ENCODE data around the gene EXOSC1. TPM values are rescaled to one million over a fixed set of nuclear protein-coding genes. Genes with fewer than 3 reads are reported as not detected.
A peak's percentile ranks its signal among the peaks of the same experiment; 100 is the strongest.
"Not testable (repeated sequence)": the region's sequence is repeated elsewhere in the genome, so short reads cannot be mapped to it uniquely, and the experiment has no call there.

The EXOSC1 gene, protein sequence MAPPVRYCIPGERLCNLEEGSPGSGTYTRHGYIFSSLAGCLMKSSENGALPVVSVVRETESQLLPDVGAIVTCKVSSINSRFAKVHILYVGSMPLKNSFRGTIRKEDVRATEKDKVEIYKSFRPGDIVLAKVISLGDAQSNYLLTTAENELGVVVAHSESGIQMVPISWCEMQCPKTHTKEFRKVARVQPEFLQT
- 30.8 TPM for total RNA-seq

DNA sequence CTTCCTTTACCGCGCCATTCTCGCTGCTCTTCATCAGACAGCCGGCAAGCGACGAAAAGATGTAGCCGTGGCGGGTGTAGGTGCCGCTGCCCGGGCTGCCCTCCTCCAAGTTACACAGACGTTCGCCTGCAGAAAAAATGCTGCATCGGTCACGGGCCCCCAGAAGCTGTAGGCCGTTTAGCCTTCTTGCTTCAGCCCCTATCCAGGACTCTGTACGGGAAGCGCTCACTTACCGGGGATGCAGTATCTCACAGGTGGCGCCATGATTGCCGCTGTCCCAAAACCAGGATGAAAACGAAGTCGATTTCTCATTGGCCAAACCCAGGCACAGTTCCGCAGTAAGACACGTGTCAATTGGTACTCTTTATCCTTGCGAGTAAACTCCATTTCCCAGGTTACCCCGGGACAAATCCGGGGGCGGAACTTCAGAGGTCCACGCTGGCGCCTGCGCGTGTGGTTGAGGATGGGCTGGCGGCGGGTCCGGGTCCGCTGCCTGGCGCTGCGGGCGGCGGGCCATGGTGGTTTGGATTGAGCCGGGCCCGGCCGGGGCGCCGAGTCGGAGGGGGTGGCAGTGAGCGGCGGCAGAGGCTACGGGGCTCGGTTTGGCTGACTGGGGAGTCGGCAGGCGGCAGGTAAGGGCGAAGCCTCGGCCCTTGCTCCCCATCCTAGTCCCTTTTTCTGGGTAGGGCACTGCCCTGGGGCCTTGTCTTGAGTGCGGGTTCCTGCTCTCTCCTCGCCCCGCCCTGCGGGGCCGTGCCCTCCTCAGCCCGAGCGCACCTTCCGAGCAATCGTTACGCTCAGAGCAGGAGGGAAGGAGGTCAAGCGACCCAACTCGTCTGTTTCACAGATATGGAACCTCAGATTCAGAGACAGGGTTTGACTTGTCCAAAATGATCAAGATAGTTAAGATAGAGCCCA, at the start of gene EXOSC1, which contains the start of gene ZDHHC16:
TSS of gene EXOSC1 (minus strand) at position 285 of the 918 bp plus-strand sequence. CDS start at position 264, 21 bp downstream.
TSS of gene ZDHHC16 (plus strand) at position 454 of the 918 bp plus-strand sequence. CDS start 5,501 bp downstream, outside the sequence.
- peak; percentile 96 for ATAC-seq

- no peak for ATAC-seq
Observed at GRCh38 chr10:97494863-97495506, 49.2 kb upstream of the EXOSC1 start.

GRCh38 chr10:97494151-97494550, 48.3 kb upstream of the EXOSC1 start:
- no peak for ATAC-seq

- no peak for ATAC-seq
Observed at GRCh38 chr10:97490592-97490991, 44.8 kb upstream of the EXOSC1 start.

DNA sequence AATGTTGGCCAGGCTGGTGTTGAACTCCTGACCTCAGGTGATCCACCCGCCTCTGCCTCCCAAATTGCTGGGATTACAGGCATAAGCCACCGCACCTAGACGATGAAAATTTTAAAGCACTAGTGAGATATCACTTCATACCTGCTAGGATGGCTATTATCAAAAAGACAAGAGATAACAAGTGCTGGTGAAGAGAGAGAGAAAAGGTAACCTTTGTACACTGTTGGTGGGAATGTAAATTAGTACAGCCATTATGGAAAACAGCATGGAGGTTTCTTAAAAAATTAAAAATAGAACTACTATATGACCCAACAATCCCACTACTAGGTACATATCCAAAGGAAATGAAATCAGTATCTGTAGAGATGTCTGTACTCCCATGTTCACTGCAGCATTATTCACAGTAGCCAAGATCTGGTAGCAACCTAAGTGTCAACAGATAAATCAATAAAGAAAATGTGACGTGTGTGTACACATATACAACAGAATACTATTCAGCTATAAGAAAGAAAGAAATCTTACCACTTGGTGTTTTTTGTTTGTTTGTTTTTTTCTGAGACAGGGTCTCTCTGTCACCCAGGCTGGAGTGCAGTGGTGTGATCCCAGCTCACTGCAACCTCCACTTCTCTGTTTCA, 40.0 kb upstream of the EXOSC1 start:
- ATAC-seq, result no peak

- ATAC-seq, result no peak
Observed at GRCh38 chr10:97483921-97484320, 38.1 kb upstream of the EXOSC1 start.

DNA sequence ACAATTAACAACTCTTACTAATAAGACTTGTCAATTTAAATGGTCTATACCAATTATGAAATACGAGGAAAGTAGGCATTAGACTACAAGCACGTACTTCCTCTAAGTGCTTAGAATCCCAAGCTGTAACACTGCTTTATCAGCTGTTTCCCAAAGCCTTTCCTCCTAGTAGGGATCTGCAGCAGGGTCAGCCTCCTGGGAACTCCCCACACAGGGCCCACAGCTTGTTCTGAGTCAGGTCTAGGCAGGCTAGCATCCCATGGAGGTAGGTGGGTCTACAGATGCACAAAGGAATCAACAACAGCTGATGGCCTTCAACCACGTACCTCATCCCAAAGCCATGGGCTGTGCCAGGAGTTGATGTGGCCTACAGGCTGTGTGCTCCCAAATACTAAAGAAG, 37.7 kb upstream of the EXOSC1 start:
- no peak for ATAC-seq

DNA sequence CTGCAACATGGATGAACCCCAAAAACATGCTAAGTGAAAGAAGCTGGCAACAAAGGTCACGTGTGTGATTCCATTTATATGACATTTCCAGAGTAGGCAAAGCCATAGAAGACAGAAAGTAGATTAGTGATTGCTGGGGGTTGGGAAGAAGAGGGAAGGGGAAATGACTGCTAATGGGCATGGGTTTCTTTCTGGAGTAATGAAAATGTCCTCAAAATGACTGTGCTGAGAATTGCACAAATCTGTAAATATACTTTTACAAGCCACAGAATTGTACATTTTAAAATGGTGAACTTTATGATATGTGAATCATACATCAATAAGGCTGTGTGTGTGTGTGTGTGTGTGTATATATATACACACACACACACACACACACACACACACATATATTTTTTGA, 36.6 kb upstream of the EXOSC1 start:
- no peak for ATAC-seq

DNA sequence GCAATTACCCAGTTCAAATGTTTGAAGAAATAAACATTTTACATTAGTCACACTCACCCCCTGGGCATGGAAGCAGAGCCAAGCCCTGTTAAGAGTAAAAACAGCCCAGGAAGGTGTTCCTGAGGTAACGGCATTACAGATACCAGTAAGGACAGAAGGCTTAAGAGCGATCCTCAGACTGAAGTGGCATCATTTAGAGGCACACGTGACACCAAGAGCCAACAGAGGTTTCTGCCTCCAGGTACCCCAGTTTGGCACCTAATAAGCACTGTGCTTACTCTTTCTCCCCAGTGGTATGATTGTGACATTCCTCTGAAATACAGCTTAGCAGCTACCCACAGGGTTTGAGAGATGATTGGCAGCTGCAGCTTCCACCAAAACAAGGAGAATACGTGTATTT, 35.3 kb upstream of the EXOSC1 start:
- peak; percentile 45 for ATAC-seq

DNA sequence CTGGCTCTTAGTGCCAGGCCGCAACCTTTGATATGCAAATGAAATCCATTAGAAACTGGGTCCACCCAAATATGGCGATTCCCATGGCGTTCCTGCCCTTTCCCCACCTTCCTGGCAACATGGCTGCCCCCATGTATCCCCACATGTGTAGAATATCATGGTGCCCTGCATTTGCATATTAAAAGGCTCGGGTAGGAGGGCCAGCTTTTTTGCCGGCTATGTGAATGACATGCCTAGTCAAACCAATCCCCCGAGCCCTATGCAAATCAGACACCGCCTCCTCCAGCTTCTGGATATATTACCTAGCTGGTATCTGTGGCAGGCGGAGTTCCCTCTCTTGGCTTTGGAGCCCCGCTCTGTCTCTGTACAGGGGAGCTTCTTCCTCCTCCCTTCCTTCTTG, 34.1 kb upstream of the EXOSC1 start:
- no peak for ATAC-seq

- not testable (repeated sequence) for ATAC-seq
Observed at GRCh38 chr10:97479410-97479809, 33.6 kb upstream of the EXOSC1 start.

GRCh38 chr10:97475936-97476594, 30.3 kb upstream of the EXOSC1 start:
- ATAC-seq, result peak; percentile 71

- no peak for ATAC-seq
Observed at GRCh38 chr10:97474918-97475317, 29.1 kb upstream of the EXOSC1 start.

DNA sequence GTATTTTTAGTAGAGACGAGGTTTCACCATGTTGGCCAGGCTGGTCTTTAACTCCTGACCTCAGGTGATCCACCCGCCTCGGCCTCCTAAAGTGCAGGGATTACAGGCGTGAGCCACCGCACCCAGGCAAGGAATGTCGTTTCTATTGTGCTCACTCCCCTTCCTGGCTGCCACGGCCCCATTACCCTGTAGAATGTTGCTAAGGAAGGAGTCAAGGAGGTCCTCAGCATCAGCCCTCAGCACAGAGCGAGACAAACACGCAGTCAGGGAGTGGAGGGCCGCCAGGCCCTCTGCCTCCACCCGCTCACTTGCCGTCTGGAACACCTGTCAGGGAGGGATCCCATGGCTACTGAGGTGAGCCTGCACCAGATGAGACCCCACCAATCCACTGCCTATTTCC, 23.0 kb upstream of the EXOSC1 start:
- ATAC-seq, result peak; percentile 41

- ATAC-seq, result peak; percentile 80
Observed at GRCh38 chr10:97468162-97468561, 22.4 kb upstream of the EXOSC1 start.

GRCh38 chr10:97466755-97467154, 20.9 kb upstream of the EXOSC1 start:
- ATAC-seq, result peak; percentile 23

GRCh38 chr10:97465982-97466381, 20.2 kb upstream of the EXOSC1 start:
- ATAC-seq, result no peak

- ATAC-seq, result no peak
Observed at GRCh38 chr10:97464226-97464625, 18.4 kb upstream of the EXOSC1 start.

DNA sequence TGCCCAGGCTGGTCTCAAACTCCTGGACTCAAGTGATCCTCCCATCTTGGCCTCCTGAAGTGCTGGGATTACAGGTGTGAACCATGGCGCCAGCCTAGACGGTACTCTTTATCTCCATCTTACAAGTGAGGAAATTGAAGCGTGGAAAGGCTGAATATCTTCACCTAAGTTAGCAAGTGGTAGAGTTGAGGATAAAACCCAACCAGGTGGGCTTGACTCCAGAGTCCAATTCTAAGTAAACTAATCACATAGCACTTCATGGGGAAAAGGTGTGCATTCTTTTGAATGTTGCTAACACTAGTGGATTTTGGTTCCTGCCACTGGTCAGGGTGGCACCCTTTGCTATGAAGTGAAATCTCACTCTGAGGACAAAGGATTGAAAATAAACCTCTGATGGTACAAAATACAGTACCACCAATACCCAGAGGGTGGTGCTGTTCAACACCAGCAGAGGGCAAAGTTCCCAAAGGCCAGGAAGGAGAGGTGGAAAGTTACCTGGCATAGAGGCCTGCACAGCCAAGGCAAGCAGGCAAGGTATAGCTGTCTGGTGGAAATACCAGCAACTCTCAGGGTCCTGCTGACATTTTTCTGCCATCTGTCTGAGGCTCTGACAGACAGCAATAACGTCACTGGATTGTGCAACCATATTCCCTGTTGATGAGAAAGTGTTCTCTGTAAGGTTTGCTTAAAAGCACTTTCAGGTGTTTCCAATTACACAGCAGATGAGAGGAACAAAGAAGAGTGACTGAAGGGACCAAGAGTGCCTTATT, 17.7 kb upstream of the EXOSC1 start:
- peak; percentile 73 for ATAC-seq

- ATAC-seq, result no peak
Observed at GRCh38 chr10:97462309-97462708, 16.5 kb upstream of the EXOSC1 start.

DNA sequence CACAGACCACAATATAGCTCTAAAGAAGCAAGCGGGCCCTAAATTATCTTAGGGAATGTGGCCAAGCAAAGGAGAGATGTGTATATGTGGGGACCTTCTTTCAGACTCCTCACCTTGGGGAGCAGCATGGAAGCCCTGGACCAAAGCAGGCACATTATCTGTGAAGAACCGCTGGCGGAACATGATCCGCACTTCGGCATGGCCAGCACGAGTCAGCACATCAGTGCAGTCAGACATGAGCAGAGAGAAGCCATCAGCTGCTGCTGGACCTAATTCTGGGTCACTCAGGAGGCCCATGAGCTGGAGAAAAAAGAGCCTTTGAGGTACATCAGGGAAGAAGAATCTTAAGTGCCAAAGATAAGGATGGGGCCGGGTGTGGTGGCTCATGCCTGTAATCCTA, 14.1 kb upstream of the EXOSC1 start:
- no peak for ATAC-seq
